Ramos (cell line): ENCODE data around the gene PRG3.
"Not testable (repeated sequence)": the region's sequence is repeated elsewhere in the genome, so short reads cannot be mapped to it uniquely, and the experiment has no call there.

Experiments used
- in situ Hi-C: fragments of 300-500 bp; cut with MboI; formaldehyde crosslinking; loops from one replicate; pipeline ENCODE4 v1.14.3; 2022; ENCODE audit warnings: low sequenced_read_pairs; ENCODE audit not compliant: unreplicated experiment

PRG3 gene

GRCh38 chr11:57363131-57364080 lies 17.5 kb downstream of the PRG3 start:
- in situ Hi-C loops: no loop called here

- in situ Hi-C loops: no loop called here
These were observed 19.0 kb downstream of the PRG3 start for GRCh38 chr11:57361926-57362325.

GRCh38 chr11:57361420-57361819 lies 19.5 kb downstream of the PRG3 start:
- in situ Hi-C loops: not testable (repeated sequence)

GRCh38 chr11:57360991-57361390 lies 20.0 kb downstream of the PRG3 start:
- in situ Hi-C loops: no loop called here

- in situ Hi-C loops: no loop called here
These were observed 20.9 kb downstream of the PRG3 start for GRCh38 chr11:57359896-57360690.

- in situ Hi-C loops: no loop called here
These were observed 21.6 kb downstream of the PRG3 start for GRCh38 chr11:57359396-57359795.

GRCh38 chr11:57358991-57359390 lies 22.0 kb downstream of the PRG3 start:
- in situ Hi-C loops: no loop called here

GRCh38 chr11:57358543-57358961 lies 22.4 kb downstream of the PRG3 start:
- in situ Hi-C loops: no loop called here

GRCh38 chr11:57357856-57358255 lies 23.1 kb downstream of the PRG3 start:
- in situ Hi-C loops: no loop called here

GRCh38 chr11:57357310-57357709 lies 23.6 kb downstream of the PRG3 start:
- in situ Hi-C loops: no loop called here

GRCh38 chr11:57356268-57356667 lies 24.7 kb downstream of the PRG3 start:
- in situ Hi-C loops: no loop called here

- in situ Hi-C loops: no loop called here
These were observed 26.3 kb downstream of the PRG3 start for GRCh38 chr11:57354699-57355098.

- in situ Hi-C loops: no loop called here
These were observed 27.1 kb downstream of the PRG3 start for GRCh38 chr11:57353852-57354251.

- in situ Hi-C loops: no loop called here
These were observed 27.5 kb downstream of the PRG3 start for GRCh38 chr11:57353446-57353845.

- in situ Hi-C loops: no loop called here
These were observed 27.9 kb downstream of the PRG3 start for GRCh38 chr11:57353036-57353435.

GRCh38 chr11:57349491-57350274 lies 31.3 kb downstream of the PRG3 start:
- in situ Hi-C loops: loop anchor here (5.0 to 10.0 kb wide), 2 partner anchors 215 to 293 kb away; partner anchors contain the start of gene UBE2L6

- in situ Hi-C loops: loop anchor here (5.0 to 10.0 kb wide), 2 partner anchors 216 to 294 kb away; partner anchors contain the start of gene UBE2L6
These were observed 32.2 kb downstream of the PRG3 start for GRCh38 chr11:57348636-57349313.

GRCh38 chr11:57348052-57348451 lies 32.9 kb downstream of the PRG3 start:
- in situ Hi-C loops: loop anchor here (5.0 to 10.0 kb wide), 2 partner anchors 217 to 294 kb away; partner anchors contain the start of gene UBE2L6

- in situ Hi-C loops: loop anchor here (5.0 to 10.0 kb wide), 2 partner anchors 217 to 295 kb away; partner anchors contain the start of gene UBE2L6
These were observed 33.6 kb downstream of the PRG3 start for GRCh38 chr11:57347336-57347735.
